Endodermal cell (in vitro differentiated cells): ENCODE results near the gene RYR3. TPM values are rescaled to one million over a fixed set of nuclear protein-coding genes. Genes with fewer than 3 reads are reported as not detected.

Experiments used
- DNase-seq: peaks from one replicate; pipeline ENCODE4 v3.0.0-alpha.2; 2017
- H3K27ac ChIP-seq: 2 replicates; pipeline ENCODE4 v1.5.1; 2013; ENCODE audit warnings: mild to moderate bottlenecking, low read depth, low read length, moderate library complexity
- H3K27me3 ChIP-seq: 2 replicates; pipeline ENCODE4 v1.6.1; 2013; ENCODE audit warnings: mild to moderate bottlenecking, low read length, moderate library complexity; ENCODE audit not compliant: insufficient read depth, control insufficient read depth, poor library complexity, severe bottlenecking
- H3K36me3 ChIP-seq: 2 replicates; pipeline ENCODE4 v1.7.0; 2013; ENCODE audit warnings: mild to moderate bottlenecking, low read length, moderate library complexity; ENCODE audit not compliant: control insufficient read depth, insufficient read depth
- H3K4me1 ChIP-seq: one replicate; pipeline ENCODE4 v1.7.0; 2013; ENCODE audit warnings: low read length; ENCODE audit not compliant: control insufficient read depth, insufficient read depth
- H3K4me3 ChIP-seq: 2 replicates; pipeline ENCODE4 v1.5.1; 2013; ENCODE audit warnings: mild to moderate bottlenecking, low read length, moderate library complexity
- H3K9ac ChIP-seq: 2 replicates; pipeline ENCODE4 v1.6.1; 2013; ENCODE audit warnings: mild to moderate bottlenecking, low read length, moderate library complexity; ENCODE audit not compliant: poor library complexity, severe bottlenecking; ENCODE audit errors: extremely low read depth
- H3K9me3 ChIP-seq: 2 replicates; pipeline ENCODE4 v1.6.1; 2013; ENCODE audit warnings: mild to moderate bottlenecking, low read length, moderate library complexity; ENCODE audit not compliant: control insufficient read depth
- H3K27ac Mint-ChIP-seq: 2 replicates; pipeline ENCODE4 v1.8.0; 2020; ENCODE audit warnings: mixed read lengths
- H3K27me3 Mint-ChIP-seq: 2 replicates; pipeline ENCODE4 v1.8.0; 2021; ENCODE audit warnings: mild to moderate bottlenecking, mixed read lengths; ENCODE audit not compliant: insufficient read depth
- H3K36me3 Mint-ChIP-seq: 2 replicates; pipeline ENCODE4 v1.8.0; 2020; ENCODE audit warnings: low read depth, mixed read lengths
- H3K4me1 Mint-ChIP-seq: 2 replicates; pipeline ENCODE4 v1.8.0; 2020; ENCODE audit warnings: mixed read lengths
- H3K4me3 Mint-ChIP-seq: 2 replicates; pipeline ENCODE4 v1.8.0; 2020; ENCODE audit warnings: mild to moderate bottlenecking, moderate library complexity, mixed read lengths
- H3K9me3 Mint-ChIP-seq: 2 replicates; pipeline ENCODE4 v1.8.0; 2020; ENCODE audit warnings: mild to moderate bottlenecking, mixed read lengths
- CTCF ChIP-seq: fragments of 200-600 bp; sonication (generic); conservative IDR thresholded peaks from 2 replicates; pipeline ENCODE4 v1.5.0; 2021; ENCODE audit warnings: antibody characterized with exemption, mild to moderate bottlenecking
- WGBS, 2 experiments: methylation state at CpG; one replicate each; pipeline versions ENCODE4 v1.1.5 to v1.1.7; 2013; ENCODE audit warnings: missing lambda C conversion rate in 2 of 2, mixed read lengths in 1 of 2; ENCODE audit not compliant: insufficient coverage in 1 of 2, insufficient read length in 1 of 2; 5-methylcytosine and 5-hydroxymethylcytosine counted together
- total RNA-seq, 2 donors: library from RNA; stranded (reverse); fragmentation: NEBNext Ultra II Directional in 1 of 2; extraction: Animal tissue kit (Norgen Biotek cat#: 25700) in 1 of 2; gene quantifications; 2 replicates in 1 of 2; 3 replicates in 1 of 2; pipeline ENCODE4 v1.2.1, GENCODE V29; 2021

Gene RYR3
- total RNA-seq, 2 donors from 2014 or later: 0.71 to 1.4 TPM

- Mint-ChIP-seq H3K36me3 (no peaks in the 10 kb centered on the region), H3K4me3 (no peak overlapping the region), H3K27ac (no peak overlapping the region), H3K27me3 (no peaks in the 10 kb centered on the region), H3K9me3 (peaks cover 4% of the 10 kb centered on the region), H3K4me1 (peaks cover 8% of the 10 kb centered on the region)
- TF ChIP-seq CTCF: no peak
- Histone ChIP-seq H3K27ac (no peak overlapping the region), H3K36me3 (no peaks in the 10 kb centered on the region), H3K9me3 (peaks cover 5% of the 10 kb centered on the region), H3K27me3 (no peaks in the 10 kb centered on the region), H3K4me1 (no peaks in the 10 kb centered on the region), H3K9ac (no peak overlapping the region), H3K4me3 (no peak overlapping the region)
- no peak for DNase-seq
- 73 to 92% methylated on average over 2 to 7 of the region's 7 CpGs for WGBS, 2 experiments
Measured at GRCh38 chr15:33600212-33600611, 289.4 kb downstream of the RYR3 start.

GRCh38 chr15:33601461-33601860, 290.7 kb downstream of the RYR3 start:
- no peaks in the 10 kb centered on the region for H3K9me3 Mint-ChIP-seq
- H3K27ac ChIP-seq: no peak overlapping the region
- no peak for DNase-seq
- no peaks in the 10 kb centered on the region for H3K36me3 Mint-ChIP-seq
- WGBS, 2 experiments: 91 to 100% methylated on average over 1 to 3 of the region's 4 CpGs
- no peaks in the 10 kb centered on the region for H3K27me3 ChIP-seq
- H3K27me3 Mint-ChIP-seq: no peaks in the 10 kb centered on the region
- no peak overlapping the region for H3K27ac Mint-ChIP-seq
- H3K4me1 Mint-ChIP-seq: peaks cover 8% of the 10 kb centered on the region
- no peaks in the 10 kb centered on the region for H3K36me3 ChIP-seq
- no peaks in the 10 kb centered on the region for H3K9me3 ChIP-seq
- no peak overlapping the region for H3K9ac ChIP-seq
- H3K4me3 Mint-ChIP-seq: no peak overlapping the region
- no peak for TF ChIP-seq CTCF
- no peaks in the 10 kb centered on the region for H3K4me1 ChIP-seq
- no peak overlapping the region for H3K4me3 ChIP-seq

GRCh38 chr15:33608714-33609113, 297.9 kb downstream of the RYR3 start:
- no peaks in the 10 kb centered on the region for H3K27me3 Mint-ChIP-seq

More at GRCh38 chr15:33608714-33609113, 297.9 kb downstream of the RYR3 start:
- no peak overlapping the region for H3K9ac ChIP-seq
- H3K4me1 ChIP-seq: no peaks in the 10 kb centered on the region
- H3K36me3 ChIP-seq: no peaks in the 10 kb centered on the region
- 68 to 75% methylated on average over 7 of the region's 7 CpGs for WGBS, 2 experiments
- H3K27me3 ChIP-seq: no peaks in the 10 kb centered on the region
- no peak for DNase-seq
- peak; percentile 79 for TF ChIP-seq CTCF
- Mint-ChIP-seq H3K9me3 (no peaks in the 10 kb centered on the region), H3K4me3 (no peak overlapping the region), H3K27ac (no peak overlapping the region), H3K36me3 (no peaks in the 10 kb centered on the region), H3K4me1 (peaks cover 5% of the 10 kb centered on the region)
- no peaks in the 10 kb centered on the region for H3K9me3 ChIP-seq
- no peak overlapping the region for H3K4me3 ChIP-seq
- no peak overlapping the region for H3K27ac ChIP-seq
